ENCODE measurements around the gene PLPP4.
"Not testable (repeated sequence)": the region's sequence is repeated elsewhere in the genome, so short reads cannot be mapped to it uniquely, and the experiment has no call there.

Gene PLPP4

DNA sequence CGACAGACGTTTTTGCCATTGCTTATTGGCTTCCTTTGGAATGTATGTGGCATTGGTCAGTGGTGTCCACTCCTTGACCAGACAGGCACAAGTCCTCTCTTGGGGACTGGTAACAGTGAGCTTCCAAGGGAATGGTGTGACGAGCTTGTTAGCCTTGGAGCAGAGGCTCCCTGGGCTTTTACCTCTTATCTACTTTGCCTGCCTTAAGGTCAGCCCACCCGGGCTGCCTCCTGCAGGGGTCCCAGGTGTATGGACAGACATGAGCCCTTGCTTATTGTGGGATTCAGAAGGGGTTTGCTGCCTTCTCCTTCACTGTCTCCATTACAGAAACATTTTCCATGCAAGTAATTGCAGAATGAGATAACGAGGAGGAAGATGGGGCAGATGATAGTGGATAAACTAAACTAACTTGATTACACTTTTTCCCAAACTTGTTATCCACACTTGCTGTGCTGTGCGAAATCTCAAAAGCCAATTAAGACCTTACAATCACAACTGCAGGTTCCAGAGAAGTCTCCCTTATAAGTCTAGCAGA lies 29.7 kb downstream of the PLPP4 start:
- no peak for DNase-seq (ENCODE audit: low spot score)

- DNase-seq (ENCODE audit: low spot score) = no peak
Observed at GRCh38 chr10:120490288-120490687, 33.3 kb downstream of the PLPP4 start.

DNA sequence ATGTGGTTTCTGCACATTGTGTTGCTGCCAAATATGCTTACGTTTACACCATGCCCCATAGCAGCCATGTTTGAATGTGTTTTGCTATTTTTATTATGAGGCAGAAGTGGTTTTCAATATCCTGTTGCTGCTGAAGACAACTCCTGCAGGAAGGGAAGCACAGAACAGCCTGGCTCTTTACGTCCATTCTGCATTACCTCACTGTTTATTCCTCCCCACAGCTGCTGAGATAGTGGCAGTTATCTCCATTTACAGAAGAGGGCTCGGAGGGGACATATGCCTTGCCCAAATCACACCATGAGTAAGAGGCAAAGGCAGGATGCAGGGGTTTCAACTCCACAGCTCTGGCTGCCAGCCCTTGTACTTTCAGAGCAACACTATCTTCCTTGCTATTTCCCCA lies 35.3 kb downstream of the PLPP4 start:
- DNase-seq (ENCODE audit: low spot score) = no peak

DNA sequence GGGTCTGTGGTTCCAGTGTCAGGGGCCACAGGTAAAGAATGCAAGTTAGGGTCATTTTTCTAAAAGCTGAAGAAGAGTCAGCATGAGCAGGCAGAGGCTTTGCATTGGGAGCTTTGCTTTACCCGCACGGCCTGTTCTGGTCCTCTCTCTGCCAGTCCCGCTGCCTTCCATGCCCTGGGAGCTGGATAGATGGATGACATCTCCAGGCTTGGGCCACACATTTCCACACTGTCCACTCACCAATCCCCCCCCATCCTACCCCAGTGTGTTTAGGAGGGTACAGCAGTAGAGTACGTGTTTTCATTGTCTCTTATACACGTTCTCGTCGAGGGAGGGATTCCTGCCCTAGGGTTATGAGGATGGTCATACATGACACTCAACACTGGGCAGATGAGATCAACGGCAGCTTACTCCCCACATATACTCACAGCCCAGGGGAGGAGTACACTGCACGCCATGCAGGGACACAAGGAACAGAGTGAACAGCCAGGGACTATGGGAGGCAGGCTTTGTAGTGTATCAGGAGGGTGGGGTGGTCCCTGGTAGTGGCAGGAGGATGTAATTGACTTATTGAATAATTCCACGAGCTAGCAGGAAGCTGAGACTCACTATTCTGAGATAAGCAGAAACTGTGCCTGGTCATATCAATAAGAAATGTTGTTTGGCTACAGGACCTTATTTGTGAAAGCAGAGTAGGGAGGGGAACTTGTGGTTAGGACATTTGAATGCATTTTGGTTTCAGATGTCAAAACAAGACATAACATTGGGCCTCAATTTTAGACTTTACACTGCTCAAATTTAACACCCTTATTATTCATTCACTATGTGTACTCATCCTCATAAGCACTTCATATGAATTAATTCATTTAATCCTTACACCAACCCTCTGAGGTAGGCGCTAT lies 36.6 kb downstream of the PLPP4 start:
- no peak for DNase-seq (ENCODE audit: low spot score)

DNA sequence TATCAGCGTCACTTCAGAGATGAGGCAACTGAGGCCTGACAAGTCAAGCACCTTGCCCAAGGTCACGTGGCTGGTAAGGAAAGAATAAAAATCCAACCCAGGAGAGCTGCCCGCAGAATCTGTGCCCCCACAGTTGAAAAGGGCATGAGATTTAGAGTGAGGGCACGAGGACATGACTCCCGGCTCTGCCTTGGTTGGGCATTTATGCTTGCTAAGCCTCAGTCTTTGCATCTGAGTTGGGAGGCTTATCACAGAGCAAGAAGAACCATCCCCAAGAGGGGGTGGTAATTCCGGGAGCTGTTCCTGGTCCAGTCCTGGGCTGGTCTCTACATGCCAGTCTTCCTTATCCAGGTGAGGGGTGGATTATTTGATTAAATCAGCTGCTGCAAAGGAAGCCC lies 37.3 kb downstream of the PLPP4 start:
- DNase-seq (ENCODE audit: low spot score) = no peak

GRCh38 chr10:120495226-120496009 lies 38.4 kb downstream of the PLPP4 start:
- no peak for DNase-seq (ENCODE audit: low spot score)

DNA sequence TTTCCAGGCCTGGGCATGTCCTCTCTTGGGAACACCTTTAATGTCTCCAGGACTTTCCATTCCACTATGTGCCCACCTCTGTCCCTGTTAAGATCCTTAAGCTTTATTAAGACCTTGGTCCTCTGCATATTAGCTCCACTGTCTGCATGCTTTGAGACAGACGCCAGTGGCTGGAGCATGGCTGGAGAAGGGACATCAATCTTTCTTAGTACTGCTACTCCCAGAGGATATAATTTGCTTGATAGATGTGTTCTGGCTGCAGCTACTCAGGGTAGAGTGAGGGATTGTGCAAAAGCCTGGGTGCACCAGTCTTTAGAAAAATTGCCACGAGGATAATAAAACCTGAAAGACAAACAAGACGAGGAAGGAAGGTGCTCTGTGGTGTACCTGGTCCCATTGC lies 42.9 kb downstream of the PLPP4 start:
- DNase-seq (ENCODE audit: low spot score) = no peak

- DNase-seq (ENCODE audit: low spot score) = no peak
Observed at GRCh38 chr10:120503689-120504088, 46.7 kb downstream of the PLPP4 start.

GRCh38 chr10:120504227-120504626 lies 47.2 kb downstream of the PLPP4 start:
- DNase-seq (ENCODE audit: low spot score) = not testable (repeated sequence)

- DNase-seq (ENCODE audit: low spot score) = no peak
Observed at GRCh38 chr10:120505056-120505455, 48.0 kb downstream of the PLPP4 start.

GRCh38 chr10:120505866-120506265 lies 48.8 kb downstream of the PLPP4 start:
- no peak for DNase-seq (ENCODE audit: low spot score)

- no peak for DNase-seq (ENCODE audit: low spot score)
Observed at GRCh38 chr10:120506674-120507073, 49.6 kb downstream of the PLPP4 start.

DNA sequence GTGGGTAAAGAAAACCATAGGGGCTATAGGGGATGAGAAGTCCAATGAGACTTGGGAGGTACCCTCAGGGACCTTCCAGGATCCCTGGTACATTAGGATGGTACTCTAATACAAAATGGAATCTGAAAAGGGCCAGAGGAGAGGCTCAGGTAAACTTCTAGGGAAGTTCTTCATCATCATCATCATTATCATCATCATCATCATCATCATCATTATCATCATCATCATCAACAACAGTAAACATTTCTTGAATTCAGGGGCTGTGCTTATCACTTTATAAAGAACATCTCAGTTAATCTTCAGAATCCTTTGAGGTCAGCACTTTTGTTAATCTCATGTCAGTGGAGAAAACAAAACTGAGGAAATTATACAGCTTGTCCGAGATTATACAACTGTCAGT lies 50.1 kb downstream of the PLPP4 start:
- no peak for DNase-seq (ENCODE audit: low spot score)

DNA sequence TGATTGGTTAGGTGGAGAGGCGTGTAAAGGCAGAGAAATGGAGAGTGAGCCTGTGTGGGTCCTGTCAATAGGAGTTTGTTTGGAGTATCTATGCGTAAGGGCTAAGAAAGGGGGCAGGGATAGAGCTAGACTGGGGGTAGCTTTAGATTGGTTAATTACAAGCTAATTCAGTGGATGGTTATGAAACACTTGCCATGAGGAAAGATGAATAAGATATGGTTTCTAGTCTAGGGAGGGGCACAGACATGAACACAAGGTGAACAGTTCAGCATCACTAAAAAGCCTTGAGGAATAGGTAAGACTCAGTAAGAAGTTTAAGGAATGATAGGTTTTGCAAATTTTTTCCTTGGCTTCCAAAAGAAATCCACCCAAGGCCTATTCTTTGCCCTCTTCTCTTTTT lies 50.6 kb downstream of the PLPP4 start:
- DNase-seq (ENCODE audit: low spot score) = no peak

- no peak for DNase-seq (ENCODE audit: low spot score)
Observed at GRCh38 chr10:120508393-120508792, 51.4 kb downstream of the PLPP4 start.

GRCh38 chr10:120508966-120509365 lies 51.9 kb downstream of the PLPP4 start:
- no peak for DNase-seq (ENCODE audit: low spot score)

- DNase-seq (ENCODE audit: low spot score) = no peak
Observed at GRCh38 chr10:120511165-120511564, 54.1 kb downstream of the PLPP4 start.

DNA sequence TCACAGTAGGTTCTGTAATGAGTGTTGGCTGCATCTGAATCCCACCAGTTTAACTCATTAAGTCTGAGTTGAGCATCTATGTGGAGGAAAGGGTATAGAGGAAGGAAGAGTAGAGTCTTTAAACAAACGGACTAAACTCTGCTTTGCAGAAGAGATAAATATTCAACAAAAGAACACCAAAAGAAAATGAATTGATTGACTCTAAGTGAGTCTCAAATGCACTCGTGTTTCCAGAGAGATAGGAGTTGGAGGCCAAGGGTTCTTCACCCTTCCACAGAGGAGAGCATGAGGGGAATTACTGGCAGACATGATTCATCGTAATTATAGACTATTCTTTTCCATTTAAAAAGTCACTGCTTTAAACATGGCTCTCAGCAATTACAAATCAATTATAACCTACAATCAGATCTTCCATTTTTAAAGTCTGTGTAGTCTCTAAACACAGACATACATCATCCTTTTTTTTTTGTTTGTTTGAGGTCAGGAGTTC lies 56.3 kb downstream of the PLPP4 start:
- DNase-seq (ENCODE audit: low spot score) = no peak

DNA sequence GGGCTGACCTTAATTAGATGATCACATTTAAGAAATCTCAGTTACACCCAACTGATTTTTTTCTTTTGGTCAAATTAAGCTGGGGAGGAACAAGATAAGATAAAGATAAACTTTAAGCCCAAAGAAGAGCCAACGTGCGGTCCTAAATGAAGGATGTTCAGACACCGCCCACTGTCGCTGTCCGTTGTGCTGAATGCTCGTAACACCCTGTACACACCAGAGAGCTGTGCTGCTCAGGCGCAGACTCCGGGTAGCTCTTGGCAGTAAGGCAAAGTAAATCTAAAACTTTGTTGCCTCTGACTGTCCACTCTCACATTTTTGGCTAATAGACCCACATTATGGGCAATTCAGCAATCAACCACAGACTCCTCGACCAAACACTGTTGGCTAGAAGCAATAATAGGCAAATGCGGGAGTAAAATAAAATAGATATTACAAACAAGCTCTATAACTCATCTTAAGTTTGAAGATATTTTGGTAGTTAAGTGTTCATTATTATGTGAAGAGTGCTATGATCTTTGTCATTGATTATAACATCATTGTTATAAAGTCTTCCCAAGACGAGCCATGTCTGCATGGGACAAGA lies 57.1 kb downstream of the PLPP4 start:
- no peak for DNase-seq (ENCODE audit: low spot score)

GRCh38 chr10:120514959-120515358 lies 57.9 kb downstream of the PLPP4 start:
- DNase-seq (ENCODE audit: low spot score) = no peak

GRCh38 chr10:120515741-120516140 lies 58.7 kb downstream of the PLPP4 start:
- DNase-seq (ENCODE audit: low spot score) = no peak

GRCh38 chr10:120516426-120516825 lies 59.4 kb downstream of the PLPP4 start:
- DNase-seq (ENCODE audit: low spot score) = no peak

Measured in CD4-positive, alpha-beta T cell treated with Interleukin-2 at 100 ng/mL for 4 hours (primary cell).